ENCODE data around the gene MIDN. TPM values are rescaled to one million over a fixed set of nuclear protein-coding genes. Genes with fewer than 3 reads are reported as not detected.

The MIDN gene
- total RNA-seq, 1 donor from 2014 or later = 68.3 TPM

GRCh38 chr19:1261798-1262622 is 13.6 kb downstream of the MIDN start:
- Mint-ChIP-seq H3K4me3 (ENCODE audit: unreplicated experiment) (peak overlapping the region; percentile 69), H3K27me3 (ENCODE audit: low read depth) (no peaks in the 10 kb centered on the region), H3K27ac (ENCODE audit: unreplicated experiment) (peak overlapping the region; percentile 88), H3K36me3 (ENCODE audit: low read depth) (peaks cover 6% of the 10 kb centered on the region), H3K4me1 (ENCODE audit: low read depth) (peaks cover 74% of the 10 kb centered on the region), H3K9me3 (ENCODE audit: low read depth) (no peaks in the 10 kb centered on the region)
- DNase-seq (ENCODE audit: low spot score) = no peak
- peak; percentile 20 for TF ChIP-seq CTCF (IDR thresholded peaks at IDR 0.05)

- peak overlapping the region; percentile 86 for H3K27ac Mint-ChIP-seq (ENCODE audit: unreplicated experiment)
- TF ChIP-seq CTCF (IDR thresholded peaks at IDR 0.05) = no peak
- H3K4me3 Mint-ChIP-seq (ENCODE audit: unreplicated experiment) = no peak overlapping the region
- peaks cover 76% of the 10 kb centered on the region for H3K4me1 Mint-ChIP-seq (ENCODE audit: low read depth)
- no peaks in the 10 kb centered on the region for H3K9me3 Mint-ChIP-seq (ENCODE audit: low read depth)
- H3K27me3 Mint-ChIP-seq (ENCODE audit: low read depth) = no peaks in the 10 kb centered on the region
- DNase-seq (ENCODE audit: low spot score) = no peak
- peaks cover 2% of the 10 kb centered on the region for H3K36me3 Mint-ChIP-seq (ENCODE audit: low read depth)
Measured at GRCh38 chr19:1262623-1263123, 14.3 kb downstream of the MIDN start.

GRCh38 chr19:1263188-1263587 is 14.8 kb downstream of the MIDN start:
- H3K9me3 Mint-ChIP-seq (ENCODE audit: low read depth) = no peaks in the 10 kb centered on the region
- no peaks in the 10 kb centered on the region for H3K27me3 Mint-ChIP-seq (ENCODE audit: low read depth)
- no peaks in the 10 kb centered on the region for H3K36me3 Mint-ChIP-seq (ENCODE audit: low read depth)
- no peak overlapping the region for H3K4me3 Mint-ChIP-seq (ENCODE audit: unreplicated experiment)
- TF ChIP-seq CTCF (IDR thresholded peaks at IDR 0.05) = no peak
- no peak for DNase-seq (ENCODE audit: low spot score)
- peaks cover 75% of the 10 kb centered on the region for H3K4me1 Mint-ChIP-seq (ENCODE audit: low read depth)
- H3K27ac Mint-ChIP-seq (ENCODE audit: unreplicated experiment) = peak overlapping the region; percentile 86

- no peak for TF ChIP-seq CTCF (IDR thresholded peaks at IDR 0.05)
- DNase-seq (ENCODE audit: low spot score) = no peak
- Mint-ChIP-seq H3K4me3 (ENCODE audit: unreplicated experiment) (no peak overlapping the region), H3K36me3 (ENCODE audit: low read depth) (peaks cover under 1% of the 10 kb centered on the region), H3K9me3 (ENCODE audit: low read depth) (no peaks in the 10 kb centered on the region), H3K27me3 (ENCODE audit: low read depth) (no peaks in the 10 kb centered on the region), H3K27ac (ENCODE audit: unreplicated experiment) (peak overlapping the region; percentile 96), H3K4me1 (ENCODE audit: low read depth) (peaks cover 66% of the 10 kb centered on the region)
Measured at GRCh38 chr19:1264801-1265614, 16.6 kb downstream of the MIDN start.

- H3K9me3 Mint-ChIP-seq (ENCODE audit: low read depth) = no peaks in the 10 kb centered on the region
- peak overlapping the region; percentile 41 for H3K4me3 Mint-ChIP-seq (ENCODE audit: unreplicated experiment)
- no peak for TF ChIP-seq CTCF (IDR thresholded peaks at IDR 0.05)
- peaks cover 70% of the 10 kb centered on the region for H3K4me1 Mint-ChIP-seq (ENCODE audit: low read depth)
- peak overlapping the region; percentile 96 for H3K27ac Mint-ChIP-seq (ENCODE audit: unreplicated experiment)
- peaks cover 4% of the 10 kb centered on the region for H3K36me3 Mint-ChIP-seq (ENCODE audit: low read depth)
- no peak for DNase-seq (ENCODE audit: low spot score)
- no peaks in the 10 kb centered on the region for H3K27me3 Mint-ChIP-seq (ENCODE audit: low read depth)
Measured at GRCh38 chr19:1265615-1266128, 17.3 kb downstream of the MIDN start.
